HG03342 (cell line): ENCODE results near the gene PLA2G7.

Experiments
- ATAC-seq: cut with Tn5 transposase; IDR thresholded peaks from one replicate; pipeline ENCODE4 v1.9.1; 2021; ENCODE audit warnings: mild to moderate bottlenecking, moderate library complexity; ENCODE audit not compliant: unreplicated experiment

The PLA2G7 gene

DNA sequence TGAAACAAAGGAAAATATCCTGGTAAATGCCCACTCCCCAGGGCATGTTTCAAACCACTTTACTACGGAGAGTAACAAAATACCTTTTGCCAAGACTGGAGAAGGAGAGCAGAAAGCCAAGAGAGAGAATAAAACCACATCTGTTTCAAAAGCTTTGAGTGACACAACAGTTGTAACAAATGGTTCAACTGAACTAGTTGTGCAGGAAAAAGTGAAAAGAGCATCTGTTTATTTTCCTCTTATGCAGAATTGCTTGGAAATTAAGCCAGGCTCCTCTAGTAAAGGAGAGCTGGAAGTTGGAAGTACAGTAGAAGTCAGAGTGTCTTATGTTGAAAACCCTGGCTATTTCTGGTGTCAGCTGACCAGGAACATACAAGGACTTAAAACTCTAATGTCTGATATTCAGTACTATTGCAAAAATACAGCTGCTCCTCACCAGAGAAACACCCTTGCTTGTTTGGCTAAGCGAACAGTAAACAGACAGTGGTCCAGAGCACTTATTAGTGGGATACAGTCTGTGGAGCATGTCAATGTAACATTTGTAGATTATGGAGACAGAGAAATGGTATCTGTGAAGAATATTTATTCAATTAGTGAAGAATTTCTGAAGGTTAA, 44.9 kb downstream of the PLA2G7 start:
- ATAC-seq, result no peak

- ATAC-seq, result no peak
Observed at GRCh38 chr6:46689657-46690056, 45.5 kb downstream of the PLA2G7 start.

DNA sequence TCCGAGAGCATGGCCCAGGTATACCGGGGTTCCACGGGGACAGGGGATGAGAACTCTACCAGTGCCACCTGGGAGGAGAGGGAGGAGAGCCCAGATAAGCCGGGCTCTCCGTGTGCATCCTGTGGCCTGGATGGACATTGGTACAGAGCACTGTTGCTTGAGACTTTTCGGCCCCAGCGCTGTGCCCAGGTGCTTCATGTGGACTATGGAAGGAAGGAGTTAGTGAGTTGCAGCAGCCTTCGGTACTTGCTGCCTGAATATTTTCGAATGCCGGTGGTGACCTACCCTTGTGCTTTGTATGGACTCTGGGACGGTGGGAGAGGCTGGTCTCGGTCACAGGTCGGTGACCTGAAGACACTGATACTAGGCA, 46.2 kb downstream of the PLA2G7 start:
- ATAC-seq, result no peak

DNA sequence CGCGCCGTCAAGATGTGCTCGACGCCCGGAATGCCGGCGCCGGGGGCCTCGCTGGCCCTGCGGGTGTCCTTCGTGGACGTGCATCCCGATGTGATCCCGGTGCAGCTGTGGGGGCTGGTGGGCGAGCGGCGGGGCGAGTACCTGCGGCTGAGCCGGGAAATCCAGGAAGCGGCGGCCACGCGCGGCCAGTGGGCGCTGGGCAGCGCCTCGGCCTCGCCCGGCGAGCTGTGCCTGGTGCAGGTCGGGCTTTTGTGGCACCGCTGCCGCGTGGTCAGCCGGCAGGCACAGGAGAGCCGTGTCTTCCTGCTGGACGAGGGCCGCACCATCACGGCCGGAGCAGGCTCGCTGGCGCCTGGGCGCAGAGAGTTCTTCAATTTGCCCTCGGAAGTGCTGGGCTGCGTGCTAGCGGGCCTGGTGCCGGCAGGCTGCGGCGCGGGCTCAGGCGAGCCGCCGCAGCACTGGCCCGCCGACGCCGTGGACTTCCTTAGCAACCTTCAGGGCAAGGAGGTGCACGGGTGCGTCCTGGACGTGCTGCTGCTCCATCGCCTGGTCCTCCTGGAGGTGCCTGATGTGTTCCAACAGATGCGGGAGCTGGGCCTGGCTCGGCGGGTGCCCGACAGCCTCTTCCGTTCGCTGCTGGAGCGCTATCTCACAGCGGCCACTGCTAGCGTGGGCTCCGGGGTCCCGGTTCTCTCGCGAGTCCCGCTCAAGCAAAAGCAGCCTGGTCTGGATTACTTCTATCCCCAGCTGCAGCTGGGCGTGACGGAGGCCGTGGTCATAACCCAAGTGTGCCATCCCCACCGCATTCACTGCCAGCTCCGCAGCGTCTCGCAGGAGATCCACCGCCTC, 46.8 kb downstream of the PLA2G7 start:
- ATAC-seq, result no peak

- ATAC-seq, result no peak
Observed at GRCh38 chr6:46687619-46688097, 47.5 kb downstream of the PLA2G7 start, which contains the start of gene TDRD6. Gene TDRD6 (plus strand): TSS chr6:46687885. CDS start chr6:46688129, 244 bp downstream.

GRCh38 chr6:46684771-46685170, 50.4 kb downstream of the PLA2G7 start:
- ATAC-seq, result no peak

DNA sequence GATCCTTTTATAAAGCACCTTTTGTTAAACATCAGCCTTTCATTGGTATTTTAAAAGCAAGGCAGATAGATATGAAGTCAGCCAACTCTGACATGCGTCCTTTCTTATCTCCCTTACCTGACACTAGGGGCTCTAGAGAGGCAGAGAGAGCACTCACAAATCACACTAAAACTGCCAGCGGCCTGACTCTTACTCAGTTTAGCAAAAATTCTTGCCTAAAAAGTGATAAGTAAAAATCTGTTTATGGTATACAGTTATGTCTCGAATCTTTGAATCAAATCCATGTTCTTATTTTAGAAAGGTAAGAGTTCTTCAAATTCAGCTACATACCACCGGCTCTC, 57.9 kb downstream of the PLA2G7 start:
- ATAC-seq, result no peak

GRCh38 chr6:46676604-46677313, 58.4 kb downstream of the PLA2G7 start:
- no peak for ATAC-seq

- ATAC-seq, result no peak
Observed at GRCh38 chr6:46674410-46674809, 60.8 kb downstream of the PLA2G7 start.

GRCh38 chr6:46667377-46667776, 67.8 kb downstream of the PLA2G7 start:
- ATAC-seq, result no peak

GRCh38 chr6:46661483-46661882, 73.7 kb downstream of the PLA2G7 start:
- no peak for ATAC-seq

DNA sequence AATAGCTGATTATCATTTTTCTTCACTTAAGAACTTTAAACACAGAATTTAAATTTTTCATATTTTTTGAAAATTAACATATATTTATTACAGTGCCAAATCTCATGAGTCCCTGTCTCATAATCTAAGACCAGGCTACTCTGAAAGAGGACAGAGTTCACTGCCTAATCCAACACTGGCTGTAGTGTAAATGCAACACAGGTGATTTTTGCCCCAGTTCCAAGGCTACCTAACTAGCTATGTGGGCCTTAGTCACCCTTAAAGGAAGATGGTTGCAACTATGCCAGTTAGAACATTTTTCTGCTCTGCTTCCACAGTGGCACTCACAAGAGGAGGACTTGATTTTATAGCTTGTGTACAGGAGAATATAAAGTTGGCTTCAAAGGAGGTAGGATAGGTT, 77.5 kb downstream of the PLA2G7 start:
- no peak for ATAC-seq

DNA sequence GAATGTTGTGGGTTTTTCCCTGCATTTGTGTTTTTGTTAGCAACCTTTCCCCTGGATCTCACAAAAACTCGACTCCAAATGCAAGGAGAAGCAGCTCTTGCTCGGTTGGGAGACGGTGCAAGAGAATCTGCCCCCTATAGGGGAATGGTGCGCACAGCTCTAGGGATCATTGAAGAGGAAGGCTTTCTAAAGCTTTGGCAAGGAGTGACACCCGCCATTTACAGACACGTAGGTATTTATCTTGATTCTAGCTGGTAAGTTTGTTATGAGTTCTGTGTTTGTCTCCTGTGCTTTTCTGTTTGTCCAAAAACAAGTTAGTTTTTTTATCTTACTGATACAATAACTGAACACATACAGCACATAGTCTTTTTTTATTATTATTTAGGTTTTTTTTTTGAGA, 79.4 kb downstream of the PLA2G7 start:
- no peak for ATAC-seq
